IMR-90 (cell line): ENCODE measurements around the gene SKAP1. TPM values are rescaled to one million over a fixed set of nuclear protein-coding genes. Genes with fewer than 3 reads are reported as not detected.

Source experiments
- ATAC-seq: fragments of 200-7000 bp; cut with Tn5 transposase; 2 replicates; pipeline ENCODE4 v1.9.1; 2020; ENCODE audit warnings: low read depth, mild to moderate bottlenecking, moderate library complexity
- BruUV-seq: library from RNA; stranded (reverse); fragments of 400-500 nt; replicated peaks from 2 replicates; lab custom pipeline; 2021; lab: Mats Ljungman, UMichigan
- CTCF ChIA-PET: fragments of 300-600 bp; formaldehyde crosslinking; extraction: SDS; loops from one replicate; lab custom pipeline; 2021; ENCODE audit warnings: antibody characterized with exemption; lab: Yijun Ruan, JAX
- POLR2A ChIA-PET: fragments of 300-600 bp; sonication (Branson Sonifier 250); formaldehyde crosslinking; loops from one replicate; lab custom pipeline; 2022; ENCODE audit warnings: antibody characterized with exemption; ENCODE audit not compliant: unreplicated experiment; lab: Charles Lee
- DNase-seq: peaks from one replicate; pipeline ENCODE4 v3.0.0; 2013
- H2AFZ ChIP-seq: replicated peaks from 2 replicates; pipeline ENCODE3; 2013; ENCODE audit warnings: low read length, mild to moderate bottlenecking; ENCODE audit not compliant: poor library complexity
- H2AK5ac ChIP-seq: 2 replicates; pipeline ENCODE4 v1.6.1; 2013; ENCODE audit warnings: low read depth, low read length, inconsistent platforms
- H2AK9ac ChIP-seq: replicated peaks from 2 replicates; pipeline ENCODE3; 2013; ENCODE audit warnings: mild to moderate bottlenecking, low read depth, low read length, moderate library complexity; ENCODE audit not compliant: poor library complexity
- H2BK120ac ChIP-seq: 2 replicates; pipeline ENCODE4 v1.6.1; 2013; ENCODE audit warnings: low read depth, low read length, inconsistent platforms
- H2BK15ac ChIP-seq: 3 replicates; pipeline ENCODE4 v1.6.1; 2013; ENCODE audit warnings: low read depth, low read length, inconsistent platforms
- H2BK20ac ChIP-seq: 2 replicates; pipeline ENCODE4 v1.6.1; 2013; ENCODE audit warnings: low read depth, mild to moderate bottlenecking, inconsistent platforms, low read length, moderate library complexity
- H2BK5ac ChIP-seq: 2 replicates; pipeline ENCODE4 v1.6.1; 2013; ENCODE audit warnings: mild to moderate bottlenecking, low read depth, low read length, inconsistent platforms; ENCODE audit not compliant: poor library complexity, severe bottlenecking
- H3K14ac ChIP-seq: replicated peaks from 2 replicates; pipeline ENCODE4 v1.6.1; 2013; ENCODE audit warnings: low read depth, low read length, inconsistent platforms
- H3K18ac ChIP-seq: 2 replicates; pipeline ENCODE4 v1.6.1; 2013; ENCODE audit warnings: low read depth, low read length, control low read depth
- H3K23ac ChIP-seq: 2 replicates; pipeline ENCODE4 v1.6.1; 2013; ENCODE audit warnings: low read depth, low read length, inconsistent platforms
- H3K27ac ChIP-seq: 2 replicates; pipeline ENCODE4 v1.5.1; 2013; ENCODE audit warnings: mild to moderate bottlenecking, control low read depth, low read length; ENCODE audit not compliant: insufficient read depth
- H3K27me3 ChIP-seq: 2 replicates; pipeline ENCODE4 v1.6.1; 2013; ENCODE audit warnings: low read length; ENCODE audit not compliant: control insufficient read depth, insufficient read depth
- H3K36me3 ChIP-seq: 2 replicates; pipeline ENCODE4 v1.6.1; 2013; ENCODE audit warnings: low read length, mixed read lengths; ENCODE audit not compliant: control insufficient read depth, insufficient read depth
- H3K4ac ChIP-seq: 2 replicates; pipeline ENCODE4 v1.6.1; 2013; ENCODE audit warnings: low read depth, low read length, inconsistent platforms
- H3K4me1 ChIP-seq: 2 replicates; pipeline ENCODE4 v1.6.1; 2013; ENCODE audit warnings: low read length, mixed read lengths; ENCODE audit not compliant: control insufficient read depth, insufficient read depth
- H3K4me2 ChIP-seq: 2 replicates; pipeline ENCODE4 v1.6.1; 2013; ENCODE audit warnings: low read depth, mild to moderate bottlenecking, control low read depth, low read length, moderate library complexity
- H3K4me3 ChIP-seq: 2 replicates; pipeline ENCODE4 v1.5.1; 2013; ENCODE audit warnings: low read depth, mild to moderate bottlenecking, control low read depth, low read length, moderate library complexity; ENCODE audit not compliant: insufficient read depth
- H3K56ac ChIP-seq: 2 replicates; pipeline ENCODE4 v1.6.1; 2013; ENCODE audit warnings: low read length, inconsistent platforms; ENCODE audit not compliant: insufficient read depth; ENCODE audit errors: extremely low read depth
- H3K79me1 ChIP-seq, 2 experiments: 2 replicates each; pipeline ENCODE4 v1.6.1; 2013; ENCODE audit warnings: low read length in 2 of 2, inconsistent platforms in 1 of 2, low read depth in 1 of 2
- H3K9ac ChIP-seq: 2 replicates; pipeline ENCODE4 v1.6.1; 2013; ENCODE audit warnings: low read depth, low read length, control low read depth
- H3K9me1 ChIP-seq: 2 replicates; pipeline ENCODE4 v1.6.1; 2013; ENCODE audit warnings: low read length, inconsistent platforms; ENCODE audit not compliant: insufficient read depth
- H3K9me3 ChIP-seq: 2 replicates; pipeline ENCODE4 v1.6.1; 2013; ENCODE audit warnings: low read length; ENCODE audit not compliant: control insufficient read depth, insufficient read depth
- H4K20me1 ChIP-seq: 2 replicates; pipeline ENCODE4 v1.6.1; 2013; ENCODE audit warnings: low read length, inconsistent platforms; ENCODE audit not compliant: insufficient read depth
- H4K5ac ChIP-seq: 2 replicates; pipeline ENCODE4 v1.6.1; 2013; ENCODE audit warnings: mild to moderate bottlenecking, low read depth, low read length, control low read depth
- H4K8ac ChIP-seq, 2 experiments: 2 replicates each; pipeline ENCODE4 v1.6.1; 2013; ENCODE audit warnings: low read depth in 2 of 2, low read length in 2 of 2, control low read depth in 1 of 2, inconsistent platforms in 1 of 2
- H4K91ac ChIP-seq: 2 replicates; pipeline ENCODE4 v1.6.1; 2013; ENCODE audit warnings: low read depth, low read length, inconsistent platforms; ENCODE audit not compliant: insufficient read depth
- BHLHE40 ChIP-seq: fragments of 150-350 bp; IDR thresholded peaks from 2 replicates; pipeline ENCODE4 v1.6.1; 2016; ENCODE audit warnings: mild to moderate bottlenecking, low read depth, low read length
- CHD1 ChIP-seq: IDR thresholded peaks from 2 replicates; pipeline ENCODE4 v1.6.1; 2012; ENCODE audit warnings: low read depth, low read length, improper control_type of control experiment
- ELK1 ChIP-seq: fragments of 150-350 bp; IDR thresholded peaks from 2 replicates; pipeline ENCODE4 v1.6.1; 2016; ENCODE audit warnings: low read depth, mild to moderate bottlenecking, low read length, moderate library complexity, borderline replicate concordance
- MAFK ChIP-seq: IDR thresholded peaks from 2 replicates; pipeline ENCODE4 v1.6.1; 2012; ENCODE audit warnings: low read depth, low read length, improper control_type of control experiment
- NFE2L2 ChIP-seq: fragments of 150-350 bp; IDR thresholded peaks from 2 replicates; pipeline ENCODE4 v1.6.1; 2016; ENCODE audit warnings: low read depth, mild to moderate bottlenecking, low read length
- POLR2A ChIP-seq: IDR thresholded peaks from 2 replicates; pipeline ENCODE4 v1.6.1; 2012; ENCODE audit warnings: mild to moderate bottlenecking, low read depth, low read length
- RAD21 ChIP-seq: IDR thresholded peaks from 2 replicates; pipeline ENCODE4 v1.6.1; 2012; ENCODE audit warnings: low read length, improper control_type of control experiment
- RFX5 ChIP-seq: IDR thresholded peaks from 2 replicates; pipeline ENCODE4 v1.8.0; 2012; ENCODE audit warnings: low read depth, mild to moderate bottlenecking, low read length, moderate library complexity
- SMC3 ChIP-seq: fragments of 150-350 bp; IDR thresholded peaks from 2 replicates; pipeline ENCODE4 v1.6.1; 2016; ENCODE audit warnings: low read depth, mild to moderate bottlenecking, antibody characterized with exemption, low read length, moderate library complexity
- WGBS, 2 experiments: methylation state at CpG; one replicate each; pipeline versions ENCODE4 v1.1.5 to v1.1.7; 2013; ENCODE audit warnings: missing lambda C conversion rate in 2 of 2; ENCODE audit not compliant: insufficient read length in 1 of 2; ENCODE audit errors: extremely low coverage in 2 of 2; 5-methylcytosine and 5-hydroxymethylcytosine counted together
- dilution Hi-C: fragments of 300-500 bp; cut with HindIII; formaldehyde crosslinking; loops from one replicate; pipeline ENCODE4 v1.14.3; 2018; ENCODE audit warnings: low sequenced_read_pairs; ENCODE audit not compliant: unreplicated experiment
- in situ Hi-C: fragments of 300-500 bp; cut with MboI; formaldehyde crosslinking; loops from 3 replicates; pipeline ENCODE4 v1.14.3; 2019; ENCODE audit warnings: low sequenced_read_pairs, inconsistent platforms, mixed read lengths
- intact Hi-C: fragments of 100-400 bp; cut with micrococcal nuclease; formaldehyde crosslinking; loops from 2 replicates; pipeline ENCODE4 v1.10.0; 2022
- polyA plus RNA-seq, 3 experiments: library from polyadenylated mRNA; depleted of rRNA; stranded (reverse); fragments of >200 nt; gene quantifications; 2 replicates each; pipeline ENCODE4 v1.2.3, GENCODE V29; 2012; ENCODE audit warnings: low replicate concordance in 1 of 3
- total RNA-seq: library from RNA; depleted of rRNA; stranded (reverse); fragments of >200 nt; gene quantifications from 2 replicates; pipeline ENCODE4 v1.2.3, GENCODE V29; 2012

Gene SKAP1
- total and polyA plus RNA-seq, 2 of the 4 experiments (the other 2 are of a cell fraction), result not detected

- no peak overlapping the region for H4K8ac ChIP-seq
- H3K79me1 ChIP-seq, result no peaks in the 10 kb centered on the region
- TF ChIP-seq RAD21 (no peak), MAFK (no peak), NFE2L2 (no peak), SMC3 (no peak), POLR2A (no peak), CHD1 (no peak), BHLHE40 (no peak), ELK1 (no peak), RFX5 (no peak)
- no peaks in the 10 kb centered on the region for H3K9me3 ChIP-seq
- H3K23ac ChIP-seq, result no peak overlapping the region
- no peak overlapping the region for H4K5ac ChIP-seq
- H3K27me3 ChIP-seq, result peaks cover 4% of the 10 kb centered on the region
- peaks cover 9% of the 10 kb centered on the region for H3K4me1 ChIP-seq
- H3K4ac ChIP-seq, result no peak overlapping the region
- H2AK5ac ChIP-seq, result no peak overlapping the region
- H3K14ac ChIP-seq, result no peak overlapping the region
- no TSS peak for BruUV-seq
- DNase-seq (no peak), ATAC-seq (no peak)
- no peak overlapping the region for H2BK15ac ChIP-seq
- dilution Hi-C loops (no loop called here), intact Hi-C loops (no loop called here), in situ Hi-C loops (no loop called here)
- H2AFZ ChIP-seq, result no peak overlapping the region
- no peak overlapping the region for H3K27ac ChIP-seq
- H3K4me3 ChIP-seq, result no peak overlapping the region
- H3K36me3 ChIP-seq, result no peaks in the 10 kb centered on the region
- H2BK20ac ChIP-seq, result no peak overlapping the region
- H4K91ac ChIP-seq, result no peak overlapping the region
- ChIA-PET POLR2A (no interaction called here), CTCF (no interaction called here)
- no peaks in the 10 kb centered on the region for H4K20me1 ChIP-seq
- H3K9ac ChIP-seq, result no peak overlapping the region
- no peak overlapping the region for H2BK120ac ChIP-seq
- peaks cover 11% of the 10 kb centered on the region; the same call in 1 of the 2 replicates for H3K9me1 ChIP-seq
- H3K4me2 ChIP-seq, result no peak overlapping the region
- H2AK9ac ChIP-seq, result no peak overlapping the region
- WGBS, 2 experiments, result 100% methylated on average over 1 of the region's 2 CpGs; no CpG with 5 or more reads in 1 of the 2 experiments
- H3K18ac ChIP-seq, result no peak overlapping the region
- no peak overlapping the region for H2BK5ac ChIP-seq
- no peak overlapping the region for H3K56ac ChIP-seq
Observed at GRCh38 chr17:48240122-48240521, 189.9 kb downstream of the SKAP1 start.
